ENCODE results near the gene ZNF536. TPM values are rescaled to one million over a fixed set of nuclear protein-coding genes. Genes with fewer than 3 reads are reported as not detected.

The ZNF536 gene
- total RNA-seq, 1 experiment from 2014 or later, result 2.9 TPM

- intact Hi-C loops (cut with micrococcal nuclease; ENCODE audit: unreplicated experiment), result no loop called here
- H3K4me1 ChIP-seq (ENCODE audit: insufficient read depth, low read length, poor library complexity, severe bottlenecking), result peaks cover 17% of the 10 kb centered on the region
- H3K4me3 ChIP-seq (ENCODE audit: low read depth, low read length, poor library complexity, severe bottlenecking), result no peak overlapping the region
- ChIA-PET CTCF (no interaction called here), POLR2A (ENCODE audit: low non-redundant PET) (no interaction called here)
- H3K9me3 ChIP-seq (ENCODE audit: low read depth, low read length, poor library complexity, severe bottlenecking), result no peaks in the 10 kb centered on the region
- peak; percentile 4 for DNase-seq (ENCODE audit: low spot score)
- no peak for TF ChIP-seq CTCF (conservative IDR thresholded peaks at IDR 0.05; ENCODE audit: low read depth, low read length)
- TF ChIP-seq EZH2 (IDR thresholded peaks at IDR 0.05; ENCODE audit: borderline replicate concordance, low read depth, low read length, poor library complexity, severe bottlenecking), result no peak
- no peak overlapping the region for H3K27ac ChIP-seq (ENCODE audit: low read depth, low read length, poor library complexity, severe bottlenecking)
- no TSS peak for BruUV-seq (replicated peaks)
- no peaks in the 10 kb centered on the region for H3K27me3 ChIP-seq (replicated peaks; ENCODE audit: insufficient read depth, low read depth, low read length, poor library complexity)
- H3K36me3 ChIP-seq (ENCODE audit: insufficient read depth, low read length, poor library complexity, severe bottlenecking), result no peaks in the 10 kb centered on the region
These were observed 140.9 kb downstream of the ZNF536 start for GRCh38 chr19:30513082-30513411.

- H3K36me3 ChIP-seq (ENCODE audit: insufficient read depth, low read length, poor library complexity, severe bottlenecking), result no peaks in the 10 kb centered on the region
- H3K27ac ChIP-seq (ENCODE audit: low read depth, low read length, poor library complexity, severe bottlenecking), result no peak overlapping the region
- H3K27me3 ChIP-seq (replicated peaks; ENCODE audit: insufficient read depth, low read depth, low read length, poor library complexity), result no peaks in the 10 kb centered on the region
- H3K4me3 ChIP-seq (ENCODE audit: low read depth, low read length, poor library complexity, severe bottlenecking), result no peak overlapping the region
- POLR2A ChIA-PET (ENCODE audit: low non-redundant PET), result no interaction called here
- intact Hi-C loops (cut with micrococcal nuclease; ENCODE audit: unreplicated experiment), result no loop called here
- CTCF ChIA-PET, result no interaction called here
- TF ChIP-seq CTCF (conservative IDR thresholded peaks at IDR 0.05; ENCODE audit: low read depth, low read length) (no peak), EZH2 (IDR thresholded peaks at IDR 0.05; ENCODE audit: borderline replicate concordance, low read depth, low read length, poor library complexity, severe bottlenecking) (no peak)
- no peaks in the 10 kb centered on the region for H3K9me3 ChIP-seq (ENCODE audit: low read depth, low read length, poor library complexity, severe bottlenecking)
- DNase-seq (ENCODE audit: low spot score), result no peak
- no TSS peak for BruUV-seq (replicated peaks)
- H3K4me1 ChIP-seq (ENCODE audit: insufficient read depth, low read length, poor library complexity, severe bottlenecking), result peaks cover 17% of the 10 kb centered on the region
These were observed 143.9 kb downstream of the ZNF536 start for GRCh38 chr19:30516111-30516510.

GRCh38 chr19:30516531-30516930 is 144.3 kb downstream of the ZNF536 start:
- H3K36me3 ChIP-seq (ENCODE audit: insufficient read depth, low read length, poor library complexity, severe bottlenecking), result no peaks in the 10 kb centered on the region
- H3K9me3 ChIP-seq (ENCODE audit: low read depth, low read length, poor library complexity, severe bottlenecking), result no peaks in the 10 kb centered on the region
- H3K4me3 ChIP-seq (ENCODE audit: low read depth, low read length, poor library complexity, severe bottlenecking), result no peak overlapping the region
- H3K27me3 ChIP-seq (replicated peaks; ENCODE audit: insufficient read depth, low read depth, low read length, poor library complexity), result no peaks in the 10 kb centered on the region
- peaks cover 17% of the 10 kb centered on the region for H3K4me1 ChIP-seq (ENCODE audit: insufficient read depth, low read length, poor library complexity, severe bottlenecking)
- no peak overlapping the region for H3K27ac ChIP-seq (ENCODE audit: low read depth, low read length, poor library complexity, severe bottlenecking)
- ChIA-PET POLR2A (ENCODE audit: low non-redundant PET) (no interaction called here), CTCF (no interaction called here)
- DNase-seq (ENCODE audit: low spot score), result no peak
- no TSS peak for BruUV-seq (replicated peaks)
- intact Hi-C loops (cut with micrococcal nuclease; ENCODE audit: unreplicated experiment), result no loop called here
- TF ChIP-seq CTCF (conservative IDR thresholded peaks at IDR 0.05; ENCODE audit: low read depth, low read length) (no peak), EZH2 (IDR thresholded peaks at IDR 0.05; ENCODE audit: borderline replicate concordance, low read depth, low read length, poor library complexity, severe bottlenecking) (no peak)
